ENCODE measurements around the gene CDH13.

CDH13 gene

DNA sequence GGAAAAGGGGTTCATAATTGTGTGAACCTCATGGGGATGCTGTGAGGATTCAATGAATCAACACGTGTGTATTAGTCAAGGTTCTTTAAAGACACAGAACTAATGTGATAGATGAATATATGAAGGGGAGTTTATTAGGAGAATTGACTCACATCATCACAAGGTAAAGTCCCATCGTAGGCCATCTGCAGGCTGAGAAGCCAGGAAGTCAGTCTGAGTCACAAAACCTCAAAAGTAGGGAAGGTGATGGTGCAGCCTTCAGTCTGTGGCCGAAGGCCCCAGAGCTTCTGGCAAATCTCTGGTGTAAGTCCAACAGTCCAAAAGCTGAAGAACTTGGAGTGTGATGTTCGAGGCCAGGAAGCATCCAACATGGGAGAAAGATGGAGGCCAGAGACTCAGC lies 413.4 kb downstream of the CDH13 start:
- no peak for DNase-seq (ENCODE audit: low read depth in 2 of 2)

- no peak for DNase-seq (ENCODE audit: low read depth in 2 of 2)
Measured at GRCh38 chr16:83044589-83044988, 417.8 kb downstream of the CDH13 start.

DNA sequence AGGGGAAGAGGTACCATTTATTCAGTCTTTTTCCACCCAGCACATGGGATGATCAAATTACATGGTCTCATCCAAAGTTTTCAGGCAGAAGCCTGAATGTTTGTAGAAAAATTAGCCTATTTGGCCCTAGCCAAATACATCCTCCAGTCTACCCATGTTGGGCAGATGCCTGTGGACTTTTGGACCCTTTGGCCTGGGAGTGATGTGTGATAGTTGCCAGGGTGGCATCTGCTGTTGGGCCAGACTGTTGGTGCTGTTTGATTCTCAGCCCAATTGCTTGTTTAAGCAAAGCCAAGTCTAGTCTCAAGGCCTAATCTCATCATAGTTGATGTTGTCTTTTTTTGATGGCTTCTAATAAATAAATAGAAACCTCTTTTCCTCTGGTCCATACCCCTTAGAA lies 419.0 kb downstream of the CDH13 start:
- no peak for DNase-seq (ENCODE audit: low read depth in 2 of 2)

DNA sequence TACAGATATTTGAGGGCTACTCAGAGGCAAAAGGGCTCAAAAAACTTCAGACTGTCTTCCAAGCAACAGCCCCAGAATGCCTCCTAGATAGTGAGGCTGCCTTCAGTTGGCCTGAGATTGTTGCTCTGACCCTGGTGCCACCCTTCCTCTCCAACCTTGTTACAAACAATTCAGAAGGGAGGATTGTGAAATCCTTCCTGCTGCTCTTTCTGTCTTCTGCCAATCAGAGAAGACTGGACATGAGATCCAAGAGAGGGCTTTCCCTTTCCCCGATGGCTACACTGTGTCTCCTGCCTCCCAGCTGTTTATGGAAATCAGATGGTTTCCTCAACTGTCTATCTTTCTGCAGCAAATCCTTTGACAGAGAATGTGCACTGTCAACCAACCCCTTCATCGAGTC lies 419.9 kb downstream of the CDH13 start:
- DNase-seq (ENCODE audit: low read depth in 2 of 2), result no peak

DNA sequence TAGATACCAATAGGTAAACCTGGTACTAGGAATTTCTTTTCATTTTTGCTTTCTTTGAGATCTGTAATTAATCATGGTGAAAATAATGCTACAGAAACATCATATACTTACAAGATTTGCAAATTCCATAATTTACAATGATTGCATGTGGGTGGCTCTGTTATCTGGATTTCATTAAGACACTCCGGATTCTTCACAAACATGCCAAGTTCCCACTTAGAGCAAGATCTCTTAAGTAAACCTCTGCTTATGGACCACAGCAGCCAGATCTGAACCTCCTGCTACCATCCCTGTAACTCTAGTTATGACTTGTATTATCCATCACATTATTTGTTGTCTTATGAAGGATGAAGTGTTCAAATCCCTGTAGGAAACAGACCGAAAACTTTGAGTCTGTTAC lies 424.7 kb downstream of the CDH13 start:
- DNase-seq (ENCODE audit: low read depth in 2 of 2), result peak; percentile 16 to 24

GRCh38 chr16:83054283-83054682 lies 427.5 kb downstream of the CDH13 start:
- no peak for DNase-seq (ENCODE audit: low read depth in 2 of 2)

GRCh38 chr16:83058376-83058775 lies 431.6 kb downstream of the CDH13 start:
- DNase-seq (ENCODE audit: low read depth in 2 of 2), result no peak

DNA sequence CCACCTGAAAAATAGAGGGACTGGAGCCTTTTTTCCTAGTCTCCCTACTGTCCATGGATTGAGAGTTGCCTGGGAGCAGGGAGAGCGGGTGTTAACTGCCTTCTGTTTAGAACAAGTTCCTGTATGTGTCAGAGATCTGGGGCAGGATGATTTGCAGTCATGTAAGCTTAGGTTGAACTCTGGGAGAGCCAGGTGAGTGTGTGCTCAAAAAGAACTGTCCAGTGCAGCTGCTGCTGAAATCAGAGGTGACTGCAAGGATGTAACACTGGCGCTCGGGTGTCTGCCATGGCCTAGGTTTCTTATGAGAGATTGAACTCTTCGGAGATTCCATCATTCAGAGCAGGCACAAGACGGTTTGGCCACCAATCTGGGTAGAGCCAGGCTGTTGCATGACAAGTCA lies 432.5 kb downstream of the CDH13 start:
- no peak for DNase-seq (ENCODE audit: low read depth in 2 of 2)

DNA sequence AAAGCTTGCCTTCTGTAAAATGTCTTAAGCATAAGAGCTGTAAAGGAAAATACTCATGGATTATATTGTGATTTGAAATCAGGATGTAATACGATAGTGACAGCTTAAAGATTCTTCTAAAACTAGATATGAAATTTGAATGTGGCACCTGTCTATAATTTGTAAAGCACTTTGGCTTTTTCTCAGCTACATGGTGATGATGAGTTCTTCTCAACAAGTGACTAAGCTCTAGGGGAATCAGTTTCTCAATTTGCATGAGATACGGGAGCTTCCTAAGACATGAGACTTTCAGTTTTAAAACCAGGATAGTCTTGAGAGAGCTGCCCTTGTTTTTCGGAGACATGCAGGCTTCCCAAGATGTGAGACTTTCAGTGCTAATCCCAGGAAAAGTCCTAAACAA lies 439.2 kb downstream of the CDH13 start:
- DNase-seq (ENCODE audit: low read depth in 2 of 2), result no peak

- no peak for DNase-seq (ENCODE audit: low read depth in 2 of 2)
Measured at GRCh38 chr16:83066881-83067280, 440.1 kb downstream of the CDH13 start.

DNA sequence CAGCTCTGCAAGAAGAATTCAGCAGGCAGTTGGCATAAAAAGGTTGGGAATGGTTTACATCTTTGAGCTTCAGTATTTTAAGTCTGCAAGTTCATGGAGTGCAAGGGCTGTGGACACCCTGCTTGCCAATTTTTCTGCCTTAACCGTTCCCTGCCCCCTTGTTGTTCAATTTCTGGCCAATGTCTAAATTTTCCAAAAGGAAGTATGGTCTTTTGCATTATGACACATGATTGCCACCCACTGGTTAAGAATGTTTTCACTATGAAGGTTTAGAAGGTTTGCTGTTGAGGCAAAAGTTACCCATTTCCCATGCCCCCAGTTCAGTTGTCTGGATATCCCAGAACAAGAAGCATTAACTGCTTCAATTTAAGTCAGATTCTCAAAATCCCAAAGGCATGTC lies 441.9 kb downstream of the CDH13 start:
- peak; percentile 20 to 22 for DNase-seq (ENCODE audit: low read depth in 2 of 2)

- no peak for DNase-seq (ENCODE audit: low read depth in 2 of 2)
Measured at GRCh38 chr16:83070416-83071209, 443.8 kb downstream of the CDH13 start.

GRCh38 chr16:83075956-83076355 lies 449.2 kb downstream of the CDH13 start:
- DNase-seq (ENCODE audit: low read depth in 2 of 2), result no peak

- DNase-seq (ENCODE audit: low read depth in 2 of 2), result no peak
Measured at GRCh38 chr16:83083361-83083760, 456.6 kb downstream of the CDH13 start.

GRCh38 chr16:83085660-83086059 lies 458.9 kb downstream of the CDH13 start:
- DNase-seq (ENCODE audit: low read depth in 2 of 2), result no peak

DNA sequence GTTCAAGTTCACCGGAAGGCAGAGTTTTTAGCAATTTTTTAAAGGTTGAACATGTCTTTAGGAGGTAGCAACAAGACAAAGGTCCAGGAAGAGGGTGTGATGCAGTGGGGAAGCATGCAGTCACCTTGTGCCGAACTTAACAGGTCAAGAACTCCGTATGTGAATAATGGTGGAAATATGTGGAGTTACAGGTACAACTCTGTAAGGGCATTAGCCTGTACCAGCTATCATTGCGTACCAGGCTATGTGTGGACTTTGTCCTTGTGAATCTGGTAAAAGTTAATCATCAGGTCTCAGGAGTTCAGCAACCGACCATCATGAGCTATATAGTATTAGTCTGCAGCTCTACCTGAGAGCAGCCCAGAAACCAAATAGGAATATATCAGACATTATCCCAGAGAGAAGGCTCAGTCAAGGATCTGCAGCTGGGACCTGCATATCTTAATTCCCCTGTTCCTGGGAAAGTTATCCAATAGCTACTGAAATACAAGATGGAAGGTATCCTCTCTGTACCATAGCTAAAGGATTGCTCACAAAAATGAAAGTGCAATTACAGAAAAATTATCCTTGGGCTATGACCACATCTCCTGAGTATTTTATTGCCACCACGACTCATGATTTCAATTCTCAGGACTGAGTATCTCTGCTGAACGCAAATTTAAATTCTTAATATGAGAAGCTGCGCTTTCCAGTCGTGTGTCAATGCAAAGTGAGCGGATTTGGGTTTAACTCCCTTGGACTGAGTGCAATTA lies 469.3 kb downstream of the CDH13 start:
- DNase-seq (ENCODE audit: low read depth in 2 of 2), result peak in 1 of 2 experiments; percentile 45

DNA sequence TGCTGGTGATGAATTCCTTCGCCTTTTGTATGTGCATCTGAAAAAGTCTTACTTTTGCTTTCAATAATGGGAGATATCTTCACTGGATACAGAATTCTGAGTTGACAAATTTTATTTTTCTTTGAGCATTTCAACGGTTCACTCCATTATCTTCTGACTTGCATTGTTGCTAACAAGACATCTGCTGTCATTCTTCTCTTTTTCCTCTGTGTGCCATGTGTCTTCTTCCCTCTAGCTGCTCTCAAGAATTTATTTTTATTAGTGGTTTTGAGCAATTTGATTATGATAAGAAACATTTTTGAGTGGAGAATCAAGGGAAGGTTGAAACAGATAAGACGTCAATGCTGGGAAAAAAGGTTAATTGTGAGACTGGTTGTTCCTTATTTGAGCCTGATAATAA lies 471.8 kb downstream of the CDH13 start:
- no peak for DNase-seq (ENCODE audit: low read depth in 2 of 2)

GRCh38 chr16:83100679-83101078 lies 473.9 kb downstream of the CDH13 start:
- no peak for DNase-seq (ENCODE audit: low read depth in 2 of 2)

GRCh38 chr16:83102336-83102735 lies 475.6 kb downstream of the CDH13 start:
- DNase-seq (ENCODE audit: low read depth in 2 of 2), result no peak

GRCh38 chr16:83105279-83106077 lies 478.7 kb downstream of the CDH13 start:
- no peak for DNase-seq (ENCODE audit: low read depth in 2 of 2)

GRCh38 chr16:83109490-83110125 lies 482.8 kb downstream of the CDH13 start:
- DNase-seq (ENCODE audit: low read depth in 2 of 2), result peak; percentile 81 to 85

DNA sequence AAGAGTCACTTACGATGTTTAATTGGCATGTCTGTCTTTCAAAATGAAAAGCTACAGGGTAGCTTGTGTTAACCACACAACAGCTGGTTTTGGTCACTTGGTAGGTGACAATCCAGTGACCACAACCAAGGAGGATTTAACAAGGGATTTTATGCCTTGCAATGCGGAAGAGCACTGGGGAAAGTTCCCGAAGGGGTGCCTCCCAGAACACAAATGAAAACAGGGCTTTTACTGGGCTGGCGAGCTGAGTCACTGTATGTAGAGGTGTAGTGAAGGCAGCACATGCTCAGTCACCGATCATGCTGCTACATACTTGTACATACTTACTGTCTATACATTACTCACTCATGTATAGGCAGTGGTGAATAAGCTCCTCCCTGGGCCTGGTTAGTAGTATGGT lies 483.5 kb downstream of the CDH13 start:
- DNase-seq (ENCODE audit: low read depth in 2 of 2), result peak in 1 of 2 experiments; percentile 41

Measured in fibroblast of skin of left quadriceps (primary cell).